ENCODE measurements around the gene DUSP8. TPM values are rescaled to one million over a fixed set of nuclear protein-coding genes. Genes with fewer than 3 reads are reported as not detected.
"Not testable (repeated sequence)": the region's sequence is repeated elsewhere in the genome, so short reads cannot be mapped to it uniquely, and the experiment has no call there.

DUSP8 gene
- total RNA-seq, 1 experiment from 2014 or later = 7.7 TPM

GRCh38 chr11:1600626-1601025 is 28.6 kb upstream of the DUSP8 start:
- BruUV-seq (replicated peaks) = no TSS peak
- no peak for DNase-seq
- ChIA-PET CTCF (no interaction called here), POLR2A (no interaction called here)
- Mint-ChIP-seq H3K36me3 (ENCODE audit: insufficient read depth, unreplicated experiment) (no peaks in the 10 kb centered on the region), H3K4me3 (ENCODE audit: unreplicated experiment) (no peak overlapping the region), H3K9me3 (ENCODE audit: unreplicated experiment) (no peaks in the 10 kb centered on the region), H3K27ac (ENCODE audit: unreplicated experiment) (no peak overlapping the region), H3K4me1 (ENCODE audit: low read depth, unreplicated experiment) (no peaks in the 10 kb centered on the region), H3K27me3 (ENCODE audit: insufficient read depth, unreplicated experiment) (peaks cover 13% of the 10 kb centered on the region)
- Histone ChIP-seq H3K36me3 (ENCODE audit: control insufficient read depth, insufficient read depth, low read length) (no peaks in the 10 kb centered on the region), H3K4me3 (ENCODE audit: low read depth, low read length) (no peak overlapping the region), H3K4me1 (no peaks in the 10 kb centered on the region), H3K27me3 (replicated peaks; ENCODE audit: control insufficient read depth, insufficient read depth, low read length) (no peaks in the 10 kb centered on the region; the same call in 1 of the 2 replicates), H3K9me3 (no peaks in the 10 kb centered on the region)
- intact Hi-C loops (cut with micrococcal nuclease; ENCODE audit: unreplicated experiment) = no loop called here
- TF ChIP-seq CTCF (IDR thresholded peaks at IDR 0.05; ENCODE audit: insufficient read depth in 1 of 2, low read depth in 1 of 2, low read length in 1 of 2, severe bottlenecking in 1 of 2, unreplicated experiment in 1 of 2) = no peak

DNA sequence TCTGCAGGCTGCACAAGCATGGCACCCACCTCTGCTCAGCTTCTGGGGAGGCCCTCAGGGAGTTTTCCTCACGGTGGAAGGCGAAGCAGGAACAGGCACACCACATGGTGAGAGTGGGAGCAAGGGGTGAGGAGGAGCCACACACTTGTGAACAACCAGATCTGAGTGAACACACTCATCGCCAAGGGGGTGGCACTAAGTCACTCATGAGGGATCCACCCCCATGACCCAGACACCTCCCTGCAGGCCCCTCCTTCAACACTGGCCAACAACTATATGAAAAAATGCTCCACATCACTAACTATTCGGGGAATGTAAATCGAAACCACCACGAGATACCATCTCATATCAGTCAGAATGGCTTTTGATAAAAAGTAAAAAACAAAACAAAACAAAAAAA is 26.7 kb upstream of the DUSP8 start:
- H3K9me3 Mint-ChIP-seq (ENCODE audit: unreplicated experiment) = no peaks in the 10 kb centered on the region
- no peaks in the 10 kb centered on the region; the same call in 1 of the 2 replicates for H3K27me3 ChIP-seq (replicated peaks; ENCODE audit: control insufficient read depth, insufficient read depth, low read length)
- intact Hi-C loops (cut with micrococcal nuclease; ENCODE audit: unreplicated experiment) = no loop called here
- ChIA-PET CTCF (interaction anchor here (0.8 kb wide), 1 partner anchor 24 kb away, joined by 4 read pairs; no protein-coding TSS in a partner anchor), POLR2A (interaction anchor here (0.7 kb wide), 1 partner anchor 510 kb away, joined by 4 read pairs; no protein-coding TSS in a partner anchor)
- H3K9me3 ChIP-seq = no peaks in the 10 kb centered on the region
- H3K4me3 Mint-ChIP-seq (ENCODE audit: unreplicated experiment) = no peak overlapping the region
- no peaks in the 10 kb centered on the region for H3K4me1 Mint-ChIP-seq (ENCODE audit: low read depth, unreplicated experiment)
- BruUV-seq (replicated peaks) = no TSS peak
- H3K27ac Mint-ChIP-seq (ENCODE audit: unreplicated experiment) = no peak overlapping the region
- TF ChIP-seq CTCF (IDR thresholded peaks at IDR 0.05; ENCODE audit: insufficient read depth in 1 of 2, low read depth in 1 of 2, low read length in 1 of 2, severe bottlenecking in 1 of 2, unreplicated experiment in 1 of 2) = no peak
- H3K27me3 Mint-ChIP-seq (ENCODE audit: insufficient read depth, unreplicated experiment) = peaks cover 22% of the 10 kb centered on the region
- no peaks in the 10 kb centered on the region for H3K36me3 ChIP-seq (ENCODE audit: control insufficient read depth, insufficient read depth, low read length)
- H3K36me3 Mint-ChIP-seq (ENCODE audit: insufficient read depth, unreplicated experiment) = no peaks in the 10 kb centered on the region
- no peak overlapping the region for H3K4me3 ChIP-seq (ENCODE audit: low read depth, low read length)
- no peak for DNase-seq
- H3K4me1 ChIP-seq = no peaks in the 10 kb centered on the region

DNA sequence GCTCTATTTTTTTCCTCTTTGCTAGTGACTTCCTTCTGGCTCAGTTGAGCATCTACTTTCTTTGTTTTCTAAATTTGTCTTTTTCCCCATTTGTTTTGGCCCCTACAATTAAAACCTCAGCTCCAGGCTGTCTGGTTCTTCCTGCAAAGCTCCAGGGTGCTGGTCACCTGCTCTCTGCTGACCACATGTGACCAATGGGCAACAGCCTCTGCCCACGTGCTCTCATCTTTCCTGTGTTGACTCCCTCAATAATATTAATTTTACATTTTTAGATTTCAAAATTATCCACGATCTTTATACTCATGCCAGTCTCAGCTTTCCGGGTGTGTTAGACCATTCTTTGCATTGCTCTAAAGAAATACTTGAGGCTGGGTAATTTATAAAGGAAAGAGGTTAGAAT is 26.3 kb upstream of the DUSP8 start:
- H3K4me1 ChIP-seq; H3K9me3 Mint-ChIP-seq (ENCODE audit: unreplicated experiment); H3K27me3 ChIP-seq (replicated peaks; ENCODE audit: control insufficient read depth, insufficient read depth, low read length); H3K27ac Mint-ChIP-seq (ENCODE audit: unreplicated experiment); H3K36me3 Mint-ChIP-seq (ENCODE audit: insufficient read depth, unreplicated experiment); H3K9me3 ChIP-seq; DNase-seq; H3K4me1 Mint-ChIP-seq (ENCODE audit: low read depth, unreplicated experiment); BruUV-seq (replicated peaks); H3K4me3 ChIP-seq (ENCODE audit: low read depth, low read length); H3K36me3 ChIP-seq (ENCODE audit: control insufficient read depth, insufficient read depth, low read length); intact Hi-C loops (cut with micrococcal nuclease; ENCODE audit: unreplicated experiment); H3K4me3 Mint-ChIP-seq (ENCODE audit: unreplicated experiment): not testable (repeated sequence)
- peaks cover 22% of the 10 kb centered on the region for H3K27me3 Mint-ChIP-seq (ENCODE audit: insufficient read depth, unreplicated experiment)
- ChIA-PET CTCF (interaction anchor here (0.6 to 0.8 kb wide), 3 partner anchors 10 to 587 kb away, joined by 3 to 4 read pairs (median 4); no protein-coding TSS in a partner anchor), POLR2A (interaction anchor here (0.7 kb wide), 1 partner anchor 511 kb away, joined by 4 read pairs; no protein-coding TSS in a partner anchor)

Measured in Caco-2 (cell line).